ENCODE measurements around the gene KLHDC7A. TPM values are rescaled to one million over a fixed set of nuclear protein-coding genes. Genes with fewer than 3 reads are reported as not detected.
"Not testable (repeated sequence)": the region's sequence is repeated elsewhere in the genome, so short reads cannot be mapped to it uniquely, and the experiment has no call there.

Gene KLHDC7A
- total and polyA plus RNA-seq, 11 donors, result 0.05 to 0.16 (median 0.12) TPM; not detected in 8

DNA sequence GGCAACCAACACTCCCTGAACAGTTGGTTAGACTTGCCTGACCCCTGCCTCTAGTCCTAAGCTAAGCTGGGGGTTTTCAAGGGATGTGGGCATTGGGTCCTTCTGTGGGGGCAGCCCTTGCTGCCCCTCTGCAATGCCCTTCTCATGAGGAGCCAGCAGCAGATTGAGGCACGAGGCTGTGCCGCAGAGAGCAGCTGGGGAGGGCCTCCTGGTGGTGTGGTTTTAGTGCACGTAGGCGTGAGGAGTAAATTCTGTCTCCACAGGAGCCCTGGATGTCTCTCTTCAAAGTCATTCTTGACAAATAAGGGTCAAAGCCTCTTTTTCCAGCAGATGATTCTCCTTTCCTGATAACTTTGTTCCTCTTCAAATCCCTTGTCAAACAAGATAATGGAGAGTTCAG, 31.8 kb upstream of the KLHDC7A start:
- H3K36me3 ChIP-seq, result no peaks in the 10 kb centered on the region
- H3K27me3 ChIP-seq, result peaks cover 0 to 57% (median 8%) of the 10 kb centered on the region in 9 donors
- 19 to 36% (median 20%) methylated on average over 4 of the region's 4 CpGs for WGBS, 4 donors
- H3K27ac ChIP-seq, result no peak overlapping the region
- no peak for ATAC-seq
- no peak for DNase-seq
- TF ChIP-seq, protein P1, sequence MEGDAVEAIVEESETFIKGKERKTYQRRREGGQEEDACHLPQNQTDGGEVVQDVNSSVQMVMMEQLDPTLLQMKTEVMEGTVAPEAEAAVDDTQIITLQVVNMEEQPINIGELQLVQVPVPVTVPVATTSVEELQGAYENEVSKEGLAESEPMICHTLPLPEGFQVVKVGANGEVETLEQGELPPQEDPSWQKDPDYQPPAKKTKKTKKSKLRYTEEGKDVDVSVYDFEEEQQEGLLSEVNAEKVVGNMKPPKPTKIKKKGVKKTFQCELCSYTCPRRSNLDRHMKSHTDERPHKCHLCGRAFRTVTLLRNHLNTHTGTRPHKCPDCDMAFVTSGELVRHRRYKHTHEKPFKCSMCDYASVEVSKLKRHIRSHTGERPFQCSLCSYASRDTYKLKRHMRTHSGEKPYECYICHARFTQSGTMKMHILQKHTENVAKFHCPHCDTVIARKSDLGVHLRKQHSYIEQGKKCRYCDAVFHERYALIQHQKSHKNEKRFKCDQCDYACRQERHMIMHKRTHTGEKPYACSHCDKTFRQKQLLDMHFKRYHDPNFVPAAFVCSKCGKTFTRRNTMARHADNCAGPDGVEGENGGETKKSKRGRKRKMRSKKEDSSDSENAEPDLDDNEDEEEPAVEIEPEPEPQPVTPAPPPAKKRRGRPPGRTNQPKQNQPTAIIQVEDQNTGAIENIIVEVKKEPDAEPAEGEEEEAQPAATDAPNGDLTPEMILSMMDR (IDR thresholded peaks at IDR 0.05), result no peak
- no peak for TF ChIP-seq POLR2A (IDR thresholded peaks at IDR 0.05)
- H3K4me1 ChIP-seq, result no peaks in the 10 kb centered on the region
- intact Hi-C loops (cut with DNase I), result loop anchor here in 1 of 10 donors (10.0 kb wide), 1 partner anchor 84 kb away; no protein-coding TSS in a partner anchor
- no peak overlapping the region for H3K4me3 ChIP-seq
- no peaks in the 10 kb centered on the region for H3K9me3 ChIP-seq

DNA sequence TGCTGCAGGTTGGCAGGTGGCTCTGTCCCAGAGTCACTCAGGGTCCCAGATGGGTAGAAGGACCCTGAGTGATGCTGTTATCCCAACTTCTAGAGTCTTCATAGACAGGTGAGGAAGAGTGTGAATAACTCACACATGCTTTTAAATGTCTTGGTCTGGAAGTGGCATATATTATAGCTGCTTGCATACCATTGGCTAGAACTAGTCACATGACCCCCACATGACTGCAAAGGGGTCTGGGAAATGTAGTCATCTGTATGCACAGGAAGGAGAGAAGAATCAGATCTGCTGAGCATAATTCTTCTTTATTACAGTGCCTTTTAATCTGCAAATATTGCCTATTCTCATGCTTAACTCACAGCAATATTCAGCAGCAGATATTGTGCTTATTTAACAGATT, 28.2 kb upstream of the KLHDC7A start:
- Histone ChIP-seq H3K9me3 (no peaks in the 10 kb centered on the region), H3K27me3 (peaks cover 0 to 45% (median 11%) of the 10 kb centered on the region in 9 donors), H3K36me3 (no peaks in the 10 kb centered on the region), H3K27ac (no peak overlapping the region), H3K4me3 (no peak overlapping the region), H3K4me1 (no peaks in the 10 kb centered on the region)
- intact Hi-C loops (cut with DNase I), result no loop called here
- ATAC-seq (no peak), DNase-seq (no peak)
- TF ChIP-seq, protein P1 (IDR thresholded peaks at IDR 0.05), result no peak
- TF ChIP-seq POLR2A (IDR thresholded peaks at IDR 0.05), result no peak

DNA sequence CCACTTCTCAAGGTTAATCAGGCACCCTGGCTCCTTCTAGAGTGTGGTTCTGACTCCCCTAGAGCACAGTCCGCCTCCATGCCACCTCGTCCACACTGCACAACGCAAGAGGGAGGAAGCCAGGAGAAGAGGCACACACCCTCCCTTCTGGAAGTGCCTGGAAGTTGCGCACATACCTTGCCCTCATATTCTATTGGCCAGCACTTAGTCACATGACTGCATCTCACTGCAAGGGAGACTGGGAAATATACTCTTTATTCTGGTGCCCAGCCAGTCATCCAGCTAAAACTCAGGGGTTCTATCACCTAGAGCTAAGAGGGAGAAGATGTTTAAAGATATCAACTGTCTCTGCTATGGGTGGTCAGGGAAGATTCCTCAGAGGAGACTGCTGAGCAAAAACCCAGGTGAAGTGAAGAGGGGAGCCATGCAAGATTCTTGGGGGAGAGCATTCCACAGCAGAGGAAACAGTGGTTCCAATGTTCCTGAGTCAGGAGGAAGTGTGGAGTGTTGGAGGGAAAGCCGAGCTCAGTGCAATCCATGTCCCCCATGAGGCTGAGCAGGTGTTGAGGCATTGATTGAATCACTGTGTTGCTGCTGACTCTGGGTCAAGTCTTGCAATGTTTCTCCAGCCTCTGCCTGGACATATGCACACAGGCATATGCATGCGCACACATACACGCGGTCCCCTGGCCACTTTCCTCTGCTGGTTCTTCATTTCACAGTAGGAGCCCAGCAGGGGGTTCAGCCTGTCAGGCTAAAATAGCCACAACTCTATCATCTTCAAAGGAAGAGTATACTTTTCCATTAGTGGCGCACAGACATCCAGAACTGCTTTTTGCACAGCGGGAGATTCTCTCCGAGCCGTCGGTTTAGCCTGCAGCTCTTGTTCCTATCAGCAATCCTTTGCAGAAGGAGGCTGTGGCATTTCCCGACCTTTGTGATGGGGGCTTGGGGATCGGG, 22.3 kb upstream of the KLHDC7A start:
- Histone ChIP-seq H3K27ac (no peak overlapping the region), H3K36me3 (no peaks in the 10 kb centered on the region), H3K9me3 (no peaks in the 10 kb centered on the region), H3K4me3 (no peak overlapping the region), H3K4me1 (no peaks in the 10 kb centered on the region), H3K27me3 (peaks cover 0 to 51% (median 13%) of the 10 kb centered on the region in 9 donors)
- DNase-seq (no peak), ATAC-seq (no peak)
- intact Hi-C loops (cut with DNase I), result no loop called here
- 54 to 69% (median 62%) methylated on average over 15 of the region's 15 CpGs for WGBS, 4 donors
- no peak for TF ChIP-seq POLR2A (IDR thresholded peaks at IDR 0.05)
- TF ChIP-seq, protein P1 (IDR thresholded peaks at IDR 0.05), result no peak

DNA sequence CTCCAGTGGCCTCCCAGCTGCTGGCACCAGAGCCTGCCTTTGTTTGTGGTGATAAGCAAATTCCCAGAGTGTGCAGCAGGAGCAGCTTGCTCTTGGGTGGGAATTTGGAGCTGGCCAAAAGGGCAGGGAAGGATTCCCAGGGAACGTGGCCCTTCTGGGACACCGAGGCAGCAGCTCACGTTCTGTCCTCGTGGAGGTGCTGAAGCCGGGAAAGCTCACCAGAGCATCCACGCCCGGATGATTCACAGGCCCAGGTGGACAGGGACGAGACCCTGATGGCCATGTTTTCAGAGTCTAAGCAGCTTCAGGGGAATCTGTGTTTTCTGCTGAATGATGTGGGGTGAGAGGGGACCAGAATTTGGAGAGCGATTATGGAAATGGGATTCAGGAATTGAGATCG, 19.1 kb upstream of the KLHDC7A start:
- ATAC-seq, result no peak
- TF ChIP-seq, protein P1 (IDR thresholded peaks at IDR 0.05), result no peak
- no peak for TF ChIP-seq POLR2A (IDR thresholded peaks at IDR 0.05)
- H3K36me3 ChIP-seq, result no peaks in the 10 kb centered on the region
- H3K4me3 ChIP-seq, result no peak overlapping the region
- no peak for DNase-seq
- intact Hi-C loops (cut with DNase I), result no loop called here
- no peaks in the 10 kb centered on the region for H3K9me3 ChIP-seq
- H3K27me3 ChIP-seq, result peaks cover 0 to 49% (median 14%) of the 10 kb centered on the region in 9 donors
- no peak overlapping the region for H3K27ac ChIP-seq
- WGBS, 4 donors, result 75 to 89% (median 77%) methylated on average over 7 to 10 of the region's 10 CpGs
- H3K4me1 ChIP-seq, result no peaks in the 10 kb centered on the region

DNA sequence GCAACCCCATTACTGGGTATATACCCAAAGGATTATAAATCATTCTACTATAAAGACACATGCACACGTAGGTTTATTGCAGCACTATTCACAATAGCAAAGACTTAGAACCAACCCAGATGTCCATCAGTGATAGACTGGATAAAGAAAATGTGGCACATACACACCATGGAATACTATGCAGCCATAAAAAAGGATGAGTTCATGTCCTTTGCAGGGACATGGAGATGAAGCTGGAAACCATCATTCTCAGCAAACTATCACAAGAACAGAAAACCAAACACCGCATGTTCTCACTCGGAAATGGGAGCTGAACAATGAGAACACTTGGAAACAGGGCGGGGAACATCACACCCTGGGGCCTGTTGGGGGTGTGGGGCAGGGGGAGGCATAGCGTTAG, 18.2 kb upstream of the KLHDC7A start:
- H3K27me3 ChIP-seq, result peaks cover 0 to 52% (median 10%) of the 10 kb centered on the region in 9 donors
- DNase-seq; ATAC-seq; H3K9me3 ChIP-seq; H3K4me3 ChIP-seq; intact Hi-C loops (cut with DNase I); H3K4me1 ChIP-seq; H3K27ac ChIP-seq; H3K36me3 ChIP-seq: not testable (repeated sequence)
- WGBS, 4 donors, result 88 to 90% (median 89%) methylated on average over 5 of the region's 5 CpGs

Data from heart left ventricle (tissue), 16 donors.